ENCODE data around the gene THEMIS. TPM values are rescaled to one million over a fixed set of nuclear protein-coding genes. Genes with fewer than 3 reads are reported as not detected.

The THEMIS gene
- total RNA-seq, 2 donors from 2014 or later: 0.40 to 1.6 TPM

DNA sequence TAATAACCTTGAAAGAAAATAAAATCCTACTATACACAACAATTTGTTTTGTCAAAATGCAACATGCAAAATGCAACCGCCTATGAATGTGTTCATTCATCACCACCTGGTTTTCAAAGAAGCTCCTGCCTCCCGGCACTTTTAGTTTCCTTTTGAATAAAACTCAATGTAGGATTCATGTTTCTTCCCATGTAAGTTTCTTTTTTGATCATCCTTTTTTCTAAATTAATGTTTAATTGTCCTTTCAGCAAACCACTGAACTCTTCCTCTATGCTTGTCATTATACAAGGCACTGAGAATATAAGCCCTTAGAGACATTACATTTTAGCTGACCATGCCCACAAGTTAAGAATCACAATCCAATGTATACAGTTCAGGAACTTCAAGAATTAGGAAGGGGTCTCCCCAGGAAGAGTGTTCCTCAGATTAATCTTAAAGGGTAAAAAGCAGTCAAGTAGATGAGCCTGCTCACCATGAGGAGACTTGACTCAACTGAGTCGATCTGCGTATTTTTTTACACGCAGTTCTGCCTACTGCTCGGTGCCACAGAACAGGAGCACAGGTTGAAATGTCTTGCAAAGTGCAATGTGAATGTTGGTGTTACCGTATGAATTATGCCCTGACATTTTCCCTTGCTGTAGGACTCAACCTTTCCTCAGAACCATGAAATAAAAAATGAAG is 7.2 kb upstream of the THEMIS start:
- Histone ChIP-seq H3K4me1 (replicated peaks) (no peaks in the 10 kb centered on the region), H3K27me3 (replicated peaks; ENCODE audit: insufficient read depth) (no peaks in the 10 kb centered on the region), H3K27ac (no peak overlapping the region), H3K36me3 (no peaks in the 10 kb centered on the region), H3K4me3 (no peak overlapping the region), H3K9me3 (no peaks in the 10 kb centered on the region)
- TF ChIP-seq POLR2AphosphoS5 (IDR thresholded peaks at IDR 0.05): no peak
- TF ChIP-seq POLR2A (IDR thresholded peaks at IDR 0.05): no peak
- TF ChIP-seq, protein P1, sequence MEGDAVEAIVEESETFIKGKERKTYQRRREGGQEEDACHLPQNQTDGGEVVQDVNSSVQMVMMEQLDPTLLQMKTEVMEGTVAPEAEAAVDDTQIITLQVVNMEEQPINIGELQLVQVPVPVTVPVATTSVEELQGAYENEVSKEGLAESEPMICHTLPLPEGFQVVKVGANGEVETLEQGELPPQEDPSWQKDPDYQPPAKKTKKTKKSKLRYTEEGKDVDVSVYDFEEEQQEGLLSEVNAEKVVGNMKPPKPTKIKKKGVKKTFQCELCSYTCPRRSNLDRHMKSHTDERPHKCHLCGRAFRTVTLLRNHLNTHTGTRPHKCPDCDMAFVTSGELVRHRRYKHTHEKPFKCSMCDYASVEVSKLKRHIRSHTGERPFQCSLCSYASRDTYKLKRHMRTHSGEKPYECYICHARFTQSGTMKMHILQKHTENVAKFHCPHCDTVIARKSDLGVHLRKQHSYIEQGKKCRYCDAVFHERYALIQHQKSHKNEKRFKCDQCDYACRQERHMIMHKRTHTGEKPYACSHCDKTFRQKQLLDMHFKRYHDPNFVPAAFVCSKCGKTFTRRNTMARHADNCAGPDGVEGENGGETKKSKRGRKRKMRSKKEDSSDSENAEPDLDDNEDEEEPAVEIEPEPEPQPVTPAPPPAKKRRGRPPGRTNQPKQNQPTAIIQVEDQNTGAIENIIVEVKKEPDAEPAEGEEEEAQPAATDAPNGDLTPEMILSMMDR (IDR thresholded peaks at IDR 0.05): no peak
- DNase-seq (ENCODE audit: low spot score): no peak
- WGBS: 92% methylated on average over 7 of the region's 7 CpGs
- intact Hi-C loops (cut with DNase I): no loop called here

DNA sequence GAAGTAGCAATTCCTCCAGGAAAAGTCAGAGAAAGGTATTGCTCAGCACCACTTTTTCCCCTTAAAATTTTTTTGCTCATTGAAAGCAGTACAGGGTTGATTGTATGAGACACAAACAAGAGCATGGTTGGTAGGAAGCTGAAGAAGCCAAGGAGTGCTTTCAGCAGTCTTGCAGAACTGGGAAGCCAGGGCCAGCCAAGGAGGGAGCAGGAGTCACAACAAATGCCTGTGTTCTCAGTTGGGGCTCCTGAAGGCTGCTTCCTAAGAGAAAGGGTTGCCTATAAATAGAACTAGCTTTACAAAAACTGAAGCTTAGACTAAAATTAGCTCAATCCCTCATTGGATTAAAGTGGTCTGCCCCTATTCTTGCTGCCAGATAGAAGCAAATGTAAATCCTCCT is 3.3 kb upstream of the THEMIS start:
- H3K4me3 ChIP-seq: no peak overlapping the region
- H3K4me1 ChIP-seq (replicated peaks): no peaks in the 10 kb centered on the region
- no peak for DNase-seq (ENCODE audit: low spot score)
- no peaks in the 10 kb centered on the region for H3K9me3 ChIP-seq
- intact Hi-C loops (cut with DNase I): no loop called here
- no peaks in the 10 kb centered on the region for H3K36me3 ChIP-seq
- TF ChIP-seq POLR2AphosphoS5 (IDR thresholded peaks at IDR 0.05) (no peak), POLR2A (IDR thresholded peaks at IDR 0.05) (no peak)
- TF ChIP-seq, protein P1 (IDR thresholded peaks at IDR 0.05): no peak
- no peak overlapping the region for H3K27ac ChIP-seq
- no peaks in the 10 kb centered on the region for H3K27me3 ChIP-seq (replicated peaks; ENCODE audit: insufficient read depth)

DNA sequence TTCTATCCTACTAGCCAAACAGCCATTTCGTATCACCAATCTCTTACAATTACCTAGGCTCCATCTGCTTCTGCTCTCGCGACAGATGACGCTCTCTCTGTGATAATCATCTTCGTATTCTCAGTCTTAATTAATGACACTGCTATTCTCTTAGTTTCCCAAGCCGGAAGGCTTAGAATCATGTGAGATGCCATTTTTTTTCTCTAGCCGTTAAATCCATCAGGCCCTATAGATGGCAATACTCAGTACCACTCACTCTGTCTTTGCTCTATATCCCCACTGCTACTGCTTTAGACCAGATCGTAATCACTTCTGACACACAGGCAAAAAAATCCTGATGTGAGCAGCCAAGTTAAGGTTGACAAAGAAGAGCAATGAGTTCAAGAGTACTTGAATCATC is 2.1 kb upstream of the THEMIS start:
- Histone ChIP-seq H3K4me3 (no peak overlapping the region), H3K27ac (no peak overlapping the region), H3K27me3 (replicated peaks; ENCODE audit: insufficient read depth) (no peaks in the 10 kb centered on the region), H3K36me3 (no peaks in the 10 kb centered on the region), H3K9me3 (no peaks in the 10 kb centered on the region), H3K4me1 (replicated peaks) (no peaks in the 10 kb centered on the region)
- no peak for DNase-seq (ENCODE audit: low spot score)
- TF ChIP-seq, protein P1 (IDR thresholded peaks at IDR 0.05): no peak
- TF ChIP-seq POLR2AphosphoS5 (IDR thresholded peaks at IDR 0.05): no peak
- no peak for TF ChIP-seq POLR2A (IDR thresholded peaks at IDR 0.05)
- 91% methylated on average over 8 of the region's 8 CpGs for WGBS
- intact Hi-C loops (cut with DNase I): no loop called here

DNA sequence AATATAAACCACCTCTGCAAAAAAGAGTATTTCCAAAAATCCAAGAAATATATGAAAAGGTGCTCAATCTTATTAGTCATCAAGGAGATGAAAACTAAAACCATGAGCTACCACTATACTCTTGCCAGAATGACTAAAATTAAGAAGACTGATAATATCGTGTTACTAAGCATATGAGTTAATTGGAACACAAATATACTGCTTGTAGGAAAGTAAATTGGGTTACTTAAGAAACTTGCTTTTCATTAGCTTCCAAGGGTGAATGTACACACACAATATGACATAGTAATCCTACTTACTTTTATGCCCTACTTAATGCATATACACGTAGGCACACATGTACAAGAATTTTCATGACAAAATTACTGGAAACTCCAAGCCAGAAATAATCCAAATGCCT is 3.4 kb downstream of the THEMIS start:
- no peak overlapping the region for H3K27ac ChIP-seq
- no peaks in the 10 kb centered on the region for H3K4me1 ChIP-seq (replicated peaks)
- no peaks in the 10 kb centered on the region for H3K9me3 ChIP-seq
- no peak for DNase-seq (ENCODE audit: low spot score)
- H3K4me3 ChIP-seq: no peak overlapping the region
- intact Hi-C loops (cut with DNase I): no loop called here
- no peaks in the 10 kb centered on the region for H3K27me3 ChIP-seq (replicated peaks; ENCODE audit: insufficient read depth)
- H3K36me3 ChIP-seq: no peaks in the 10 kb centered on the region
- TF ChIP-seq, protein P1 (IDR thresholded peaks at IDR 0.05): no peak
- no peak for TF ChIP-seq POLR2AphosphoS5 (IDR thresholded peaks at IDR 0.05)
- TF ChIP-seq POLR2A (IDR thresholded peaks at IDR 0.05): no peak
- 77% methylated on average over 2 of the region's 2 CpGs for WGBS

DNA sequence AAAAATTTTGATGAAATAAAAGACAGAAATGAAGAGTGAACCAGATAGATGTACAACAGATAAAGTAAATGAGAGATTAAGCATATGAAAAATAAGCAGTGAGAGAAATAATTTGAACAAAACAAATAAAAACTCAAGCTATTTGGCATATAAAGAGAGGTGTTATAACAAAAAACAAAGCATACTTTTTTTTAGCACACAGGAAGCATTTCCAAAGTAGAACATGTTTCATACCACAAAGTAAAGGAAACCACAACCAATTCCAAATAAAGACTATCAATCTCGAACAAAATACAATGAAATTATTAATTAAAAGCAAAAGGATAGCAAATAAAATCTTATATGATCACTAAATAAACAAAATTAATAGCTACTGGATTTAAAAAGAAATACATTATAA is 6.8 kb downstream of the THEMIS start:
- no peak for DNase-seq (ENCODE audit: low spot score)
- H3K9me3 ChIP-seq: no peaks in the 10 kb centered on the region
- no peaks in the 10 kb centered on the region for H3K27me3 ChIP-seq (replicated peaks; ENCODE audit: insufficient read depth)
- no peak for TF ChIP-seq POLR2AphosphoS5 (IDR thresholded peaks at IDR 0.05)
- intact Hi-C loops (cut with DNase I): no loop called here
- no peaks in the 10 kb centered on the region for H3K36me3 ChIP-seq
- H3K27ac ChIP-seq: no peak overlapping the region
- no peak overlapping the region for H3K4me3 ChIP-seq
- WGBS: 54% methylated on average over 1 of the region's 1 CpG
- H3K4me1 ChIP-seq (replicated peaks): no peaks in the 10 kb centered on the region

Data from prostate gland (tissue), 2 donors.